Measurements from ENCODE around the gene AHI1. TPM values are rescaled to one million over a fixed set of nuclear protein-coding genes. Genes with fewer than 3 reads are reported as not detected.

AHI1 gene
- total RNA-seq, 1 experiment from 2014 or later, result 11.3 TPM

DNA sequence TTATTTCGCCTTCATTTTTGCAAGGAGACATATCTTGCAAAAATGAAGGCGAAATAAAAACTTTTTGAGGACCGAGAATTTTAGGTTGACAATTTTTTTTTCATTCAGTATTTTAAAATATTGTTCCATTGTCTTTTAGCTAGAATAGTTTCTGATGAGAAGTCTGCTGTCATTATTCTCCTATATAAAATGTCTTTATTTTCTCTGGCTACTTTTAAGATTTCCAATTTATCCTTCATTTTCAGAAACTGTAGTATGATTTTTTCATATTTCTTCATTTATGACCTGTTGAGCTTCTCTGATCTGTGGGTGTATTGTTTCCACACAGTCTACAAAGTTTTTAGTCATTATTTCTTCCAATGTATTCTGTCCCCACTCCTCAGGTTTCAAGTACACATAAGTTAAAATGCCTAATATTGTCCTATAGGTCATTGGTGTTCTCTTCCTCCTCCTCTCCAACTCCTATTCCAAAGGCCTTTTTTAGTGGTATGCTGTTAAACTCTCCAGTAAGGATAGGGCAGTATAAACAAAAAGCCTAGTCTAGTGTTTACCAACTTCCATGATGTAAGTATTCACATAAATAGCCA lies 15.7 kb downstream of the AHI1 start:
- no TSS peak for BruUV-seq (replicated peaks)
- ChIA-PET POLR2A (no interaction called here), CTCF (no interaction called here)
- peaks cover 42% of the 10 kb centered on the region for H3K9me3 Mint-ChIP-seq (ENCODE audit: unreplicated experiment)
- TF ChIP-seq, protein P1, sequence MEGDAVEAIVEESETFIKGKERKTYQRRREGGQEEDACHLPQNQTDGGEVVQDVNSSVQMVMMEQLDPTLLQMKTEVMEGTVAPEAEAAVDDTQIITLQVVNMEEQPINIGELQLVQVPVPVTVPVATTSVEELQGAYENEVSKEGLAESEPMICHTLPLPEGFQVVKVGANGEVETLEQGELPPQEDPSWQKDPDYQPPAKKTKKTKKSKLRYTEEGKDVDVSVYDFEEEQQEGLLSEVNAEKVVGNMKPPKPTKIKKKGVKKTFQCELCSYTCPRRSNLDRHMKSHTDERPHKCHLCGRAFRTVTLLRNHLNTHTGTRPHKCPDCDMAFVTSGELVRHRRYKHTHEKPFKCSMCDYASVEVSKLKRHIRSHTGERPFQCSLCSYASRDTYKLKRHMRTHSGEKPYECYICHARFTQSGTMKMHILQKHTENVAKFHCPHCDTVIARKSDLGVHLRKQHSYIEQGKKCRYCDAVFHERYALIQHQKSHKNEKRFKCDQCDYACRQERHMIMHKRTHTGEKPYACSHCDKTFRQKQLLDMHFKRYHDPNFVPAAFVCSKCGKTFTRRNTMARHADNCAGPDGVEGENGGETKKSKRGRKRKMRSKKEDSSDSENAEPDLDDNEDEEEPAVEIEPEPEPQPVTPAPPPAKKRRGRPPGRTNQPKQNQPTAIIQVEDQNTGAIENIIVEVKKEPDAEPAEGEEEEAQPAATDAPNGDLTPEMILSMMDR (IDR thresholded peaks at IDR 0.05; ENCODE audit: insufficient read depth in 1 of 2, low read depth in 1 of 2, low read length in 1 of 2, severe bottlenecking in 1 of 2, unreplicated experiment in 1 of 2), result no peak
- no peaks in the 10 kb centered on the region for H3K36me3 ChIP-seq (ENCODE audit: control insufficient read depth, insufficient read depth, low read length)
- H3K36me3 Mint-ChIP-seq (ENCODE audit: insufficient read depth, unreplicated experiment), result peaks cover 23% of the 10 kb centered on the region
- H3K4me1 ChIP-seq, result no peaks in the 10 kb centered on the region
- H3K27me3 Mint-ChIP-seq (ENCODE audit: insufficient read depth, unreplicated experiment), result no peaks in the 10 kb centered on the region
- no peaks in the 10 kb centered on the region for H3K4me1 Mint-ChIP-seq (ENCODE audit: low read depth, unreplicated experiment)
- no peak overlapping the region for H3K27ac Mint-ChIP-seq (ENCODE audit: unreplicated experiment)
- H3K4me3 ChIP-seq (ENCODE audit: low read depth, low read length), result no peak overlapping the region
- DNase-seq, result no peak
- H3K4me3 Mint-ChIP-seq (ENCODE audit: unreplicated experiment), result no peak overlapping the region
- intact Hi-C loops (cut with micrococcal nuclease; ENCODE audit: unreplicated experiment), result no loop called here
- peaks cover 21% of the 10 kb centered on the region for H3K9me3 ChIP-seq
- H3K27me3 ChIP-seq (replicated peaks; ENCODE audit: control insufficient read depth, insufficient read depth, low read length), result no peaks in the 10 kb centered on the region

DNA sequence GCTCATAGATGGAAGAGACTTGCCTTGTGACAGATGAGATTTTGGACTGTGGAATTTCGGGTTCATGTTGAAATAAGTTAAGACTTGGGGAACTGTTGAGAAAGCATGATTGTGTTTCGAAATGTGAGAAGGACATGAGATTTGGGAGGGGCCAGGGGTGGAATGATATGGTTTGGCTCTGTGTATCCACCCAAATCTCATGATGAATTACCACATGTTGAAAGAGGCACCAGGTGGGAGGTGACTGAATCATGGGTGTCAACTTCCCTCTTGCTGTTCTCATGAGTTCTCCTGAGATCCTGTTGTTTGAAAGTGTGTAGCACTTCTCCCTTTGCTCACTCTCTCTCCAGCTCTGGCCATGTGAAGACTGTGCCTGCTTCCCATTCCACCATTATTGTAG lies 17.9 kb downstream of the AHI1 start:
- H3K27me3 ChIP-seq (replicated peaks; ENCODE audit: control insufficient read depth, insufficient read depth, low read length), result no peaks in the 10 kb centered on the region
- H3K4me3 ChIP-seq (ENCODE audit: low read depth, low read length), result no peak overlapping the region
- ChIA-PET CTCF (no interaction called here), POLR2A (no interaction called here)
- BruUV-seq (replicated peaks), result no TSS peak
- H3K36me3 ChIP-seq (ENCODE audit: control insufficient read depth, insufficient read depth, low read length), result no peaks in the 10 kb centered on the region
- no peak for DNase-seq
- H3K27me3 Mint-ChIP-seq (ENCODE audit: insufficient read depth, unreplicated experiment), result no peaks in the 10 kb centered on the region
- H3K27ac Mint-ChIP-seq (ENCODE audit: unreplicated experiment), result no peak overlapping the region
- H3K4me3 Mint-ChIP-seq (ENCODE audit: unreplicated experiment), result no peak overlapping the region
- H3K9me3 Mint-ChIP-seq (ENCODE audit: unreplicated experiment), result peaks cover 42% of the 10 kb centered on the region
- no peaks in the 10 kb centered on the region for H3K4me1 Mint-ChIP-seq (ENCODE audit: low read depth, unreplicated experiment)
- peaks cover 23% of the 10 kb centered on the region for H3K36me3 Mint-ChIP-seq (ENCODE audit: insufficient read depth, unreplicated experiment)
- TF ChIP-seq, protein P1 (IDR thresholded peaks at IDR 0.05; ENCODE audit: insufficient read depth in 1 of 2, low read depth in 1 of 2, low read length in 1 of 2, severe bottlenecking in 1 of 2, unreplicated experiment in 1 of 2), result no peak
- H3K4me1 ChIP-seq, result no peaks in the 10 kb centered on the region
- peaks cover 21% of the 10 kb centered on the region for H3K9me3 ChIP-seq
- intact Hi-C loops (cut with micrococcal nuclease; ENCODE audit: unreplicated experiment), result no loop called here

DNA sequence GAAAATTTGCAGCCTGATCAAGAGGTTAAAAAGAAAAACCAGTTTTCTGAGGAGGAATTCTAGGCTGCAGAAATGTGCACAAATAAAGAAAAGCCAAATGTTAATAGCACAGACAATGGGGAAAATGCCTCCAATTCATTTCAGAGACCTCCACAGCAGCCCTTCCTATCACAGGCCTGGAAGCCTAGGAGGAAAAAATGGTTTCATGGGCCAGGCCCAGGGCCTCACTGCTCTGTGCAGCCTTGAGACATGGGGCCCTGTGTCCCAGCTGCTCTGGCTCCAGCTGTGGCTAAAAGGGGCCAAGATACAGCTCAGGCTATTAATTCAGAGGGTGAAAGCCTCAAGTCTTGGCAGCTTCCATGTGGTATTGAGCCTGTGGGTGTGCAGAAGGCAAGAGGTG lies 18.9 kb downstream of the AHI1 start:
- intact Hi-C loops (cut with micrococcal nuclease; ENCODE audit: unreplicated experiment), result no loop called here
- Histone ChIP-seq H3K4me1 (no peaks in the 10 kb centered on the region), H3K27me3 (replicated peaks; ENCODE audit: control insufficient read depth, insufficient read depth, low read length) (no peaks in the 10 kb centered on the region), H3K4me3 (ENCODE audit: low read depth, low read length) (no peak overlapping the region), H3K9me3 (peaks cover 21% of the 10 kb centered on the region), H3K36me3 (ENCODE audit: control insufficient read depth, insufficient read depth, low read length) (no peaks in the 10 kb centered on the region)
- no TSS peak for BruUV-seq (replicated peaks)
- POLR2A ChIA-PET, result no interaction called here
- no peak overlapping the region for H3K4me3 Mint-ChIP-seq (ENCODE audit: unreplicated experiment)
- H3K27me3 Mint-ChIP-seq (ENCODE audit: insufficient read depth, unreplicated experiment), result no peaks in the 10 kb centered on the region
- CTCF ChIA-PET, result no interaction called here
- H3K9me3 Mint-ChIP-seq (ENCODE audit: unreplicated experiment), result peaks cover 42% of the 10 kb centered on the region
- H3K36me3 Mint-ChIP-seq (ENCODE audit: insufficient read depth, unreplicated experiment), result peaks cover 23% of the 10 kb centered on the region
- H3K27ac Mint-ChIP-seq (ENCODE audit: unreplicated experiment), result no peak overlapping the region
- no peaks in the 10 kb centered on the region for H3K4me1 Mint-ChIP-seq (ENCODE audit: low read depth, unreplicated experiment)
- no peak for DNase-seq
- TF ChIP-seq, protein P1 (IDR thresholded peaks at IDR 0.05; ENCODE audit: insufficient read depth in 1 of 2, low read depth in 1 of 2, low read length in 1 of 2, severe bottlenecking in 1 of 2, unreplicated experiment in 1 of 2), result no peak

Measured in Caco-2 (cell line).